ENCODE data around the gene DCDC1.
A peak's percentile ranks its signal among the peaks of the same experiment; 100 is the strongest.

Gene DCDC1

DNA sequence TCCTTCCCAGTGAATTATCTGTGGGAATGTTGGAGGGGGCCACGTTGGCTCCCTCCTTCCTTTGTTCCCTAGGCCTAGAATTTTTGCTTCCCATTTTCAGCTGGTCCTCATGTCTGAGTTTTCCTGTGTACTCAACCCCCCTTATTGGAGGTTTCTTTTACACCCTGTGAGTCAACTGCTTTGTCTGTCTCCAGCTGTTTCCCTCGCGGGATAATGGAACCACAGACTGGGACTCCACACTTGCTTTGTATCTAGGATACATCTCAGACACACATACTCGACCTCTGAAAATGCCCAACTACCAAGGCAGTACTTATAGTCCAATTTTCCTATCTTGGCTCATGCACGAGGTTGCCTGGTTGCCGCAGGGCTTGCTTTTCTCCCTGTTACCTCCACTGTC lies 430.7 kb downstream of the DCDC1 start:
- Mint-ChIP-seq H3K9me3 (peaks cover 10% of the 10 kb centered on the region), H3K4me3 (no peak overlapping the region), H3K27ac (no peak overlapping the region), H3K27me3 (ENCODE audit: low read depth) (peaks cover 3% of the 10 kb centered on the region), H3K36me3 (ENCODE audit: low read depth) (no peaks in the 10 kb centered on the region), H3K4me1 (no peaks in the 10 kb centered on the region)
- TF ChIP-seq, protein P1, sequence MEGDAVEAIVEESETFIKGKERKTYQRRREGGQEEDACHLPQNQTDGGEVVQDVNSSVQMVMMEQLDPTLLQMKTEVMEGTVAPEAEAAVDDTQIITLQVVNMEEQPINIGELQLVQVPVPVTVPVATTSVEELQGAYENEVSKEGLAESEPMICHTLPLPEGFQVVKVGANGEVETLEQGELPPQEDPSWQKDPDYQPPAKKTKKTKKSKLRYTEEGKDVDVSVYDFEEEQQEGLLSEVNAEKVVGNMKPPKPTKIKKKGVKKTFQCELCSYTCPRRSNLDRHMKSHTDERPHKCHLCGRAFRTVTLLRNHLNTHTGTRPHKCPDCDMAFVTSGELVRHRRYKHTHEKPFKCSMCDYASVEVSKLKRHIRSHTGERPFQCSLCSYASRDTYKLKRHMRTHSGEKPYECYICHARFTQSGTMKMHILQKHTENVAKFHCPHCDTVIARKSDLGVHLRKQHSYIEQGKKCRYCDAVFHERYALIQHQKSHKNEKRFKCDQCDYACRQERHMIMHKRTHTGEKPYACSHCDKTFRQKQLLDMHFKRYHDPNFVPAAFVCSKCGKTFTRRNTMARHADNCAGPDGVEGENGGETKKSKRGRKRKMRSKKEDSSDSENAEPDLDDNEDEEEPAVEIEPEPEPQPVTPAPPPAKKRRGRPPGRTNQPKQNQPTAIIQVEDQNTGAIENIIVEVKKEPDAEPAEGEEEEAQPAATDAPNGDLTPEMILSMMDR (IDR thresholded peaks at IDR 0.05; ENCODE audit: unreplicated experiment in 3 of 3), result no peak

GRCh38 chr11:30938171-30938570 lies 431.4 kb downstream of the DCDC1 start:
- Mint-ChIP-seq H3K36me3 (ENCODE audit: low read depth) (no peaks in the 10 kb centered on the region), H3K9me3 (peaks cover 10% of the 10 kb centered on the region), H3K4me3 (no peak overlapping the region), H3K27me3 (ENCODE audit: low read depth) (peaks cover 3% of the 10 kb centered on the region), H3K27ac (no peak overlapping the region), H3K4me1 (no peaks in the 10 kb centered on the region)
- TF ChIP-seq, protein P1 (IDR thresholded peaks at IDR 0.05; ENCODE audit: unreplicated experiment in 3 of 3), result no peak

DNA sequence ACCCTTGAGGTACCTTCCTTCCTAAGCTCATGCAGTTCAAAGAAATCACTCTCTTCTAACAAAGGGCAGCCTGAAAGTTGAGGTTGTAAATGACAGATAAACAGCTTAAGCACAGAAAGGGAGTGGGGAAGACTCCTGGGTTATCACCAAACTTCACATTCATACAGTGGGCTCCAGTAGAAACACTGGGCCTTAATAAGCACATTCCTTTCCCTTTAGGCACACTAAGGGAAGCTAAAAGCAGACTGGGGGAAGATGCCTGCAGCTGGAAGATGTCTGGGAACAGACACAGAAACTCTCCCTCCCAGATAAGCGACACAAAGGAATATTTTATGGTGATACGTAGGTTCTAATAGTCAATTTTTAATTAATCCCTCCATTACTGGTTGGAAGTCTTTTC lies 433.0 kb downstream of the DCDC1 start:
- TF ChIP-seq, protein P1 (IDR thresholded peaks at IDR 0.05; ENCODE audit: unreplicated experiment in 3 of 3), result no peak
- no peak overlapping the region for H3K4me3 Mint-ChIP-seq
- no peaks in the 10 kb centered on the region for H3K4me1 Mint-ChIP-seq
- peaks cover 3% of the 10 kb centered on the region for H3K27me3 Mint-ChIP-seq (ENCODE audit: low read depth)
- H3K9me3 Mint-ChIP-seq, result peaks cover 10% of the 10 kb centered on the region
- H3K27ac Mint-ChIP-seq, result peak overlapping the region in 1 of 3 experiments; percentile 60
- no peaks in the 10 kb centered on the region for H3K36me3 Mint-ChIP-seq (ENCODE audit: low read depth)

DNA sequence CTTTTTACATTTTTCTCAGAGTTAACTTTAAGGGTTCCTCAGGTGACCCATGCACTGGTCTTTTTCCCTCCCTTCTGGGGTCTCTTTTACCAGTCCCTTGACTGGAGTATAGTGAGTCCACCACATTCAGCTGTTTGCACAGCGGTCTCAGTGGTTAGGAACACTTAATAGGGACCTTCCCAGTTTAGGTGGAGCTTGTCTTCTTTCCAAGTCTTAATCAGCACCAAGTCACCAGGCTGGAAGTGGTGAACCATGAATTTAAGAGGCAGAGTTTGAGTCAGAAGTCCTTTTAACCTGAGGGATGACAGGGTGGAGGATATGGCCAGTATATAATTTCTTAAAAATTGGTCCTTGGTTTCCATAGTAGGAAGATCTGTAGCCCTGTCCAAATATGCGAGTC lies 433.7 kb downstream of the DCDC1 start:
- H3K27me3 Mint-ChIP-seq (ENCODE audit: low read depth), result no peaks in the 10 kb centered on the region
- no peaks in the 10 kb centered on the region for H3K36me3 Mint-ChIP-seq (ENCODE audit: low read depth)
- no peak overlapping the region for H3K4me3 Mint-ChIP-seq
- H3K4me1 Mint-ChIP-seq, result no peaks in the 10 kb centered on the region
- H3K9me3 Mint-ChIP-seq, result peaks cover 5% of the 10 kb centered on the region
- TF ChIP-seq, protein P1 (IDR thresholded peaks at IDR 0.05; ENCODE audit: unreplicated experiment in 3 of 3), result no peak
- no peak overlapping the region for H3K27ac Mint-ChIP-seq

DNA sequence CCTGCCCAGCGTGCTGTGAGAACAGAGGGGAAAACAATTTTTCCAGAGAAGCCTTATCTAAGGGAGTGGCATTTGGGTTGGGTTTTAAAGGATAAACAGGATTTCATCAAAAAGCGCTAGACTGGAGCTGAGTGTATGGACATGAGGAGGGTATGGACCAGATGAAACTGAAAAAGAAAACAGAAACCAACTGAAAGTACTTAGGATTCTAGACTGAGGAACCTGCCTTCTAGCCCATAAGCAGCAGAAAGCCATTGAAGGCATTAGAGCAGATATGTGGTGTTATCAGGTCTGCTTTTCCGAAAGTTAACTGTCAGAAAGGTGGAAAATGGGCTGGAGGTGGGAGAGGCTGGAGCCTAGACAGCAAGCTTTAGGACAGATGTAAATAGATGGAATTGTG lies 443.4 kb downstream of the DCDC1 start:
- Mint-ChIP-seq H3K27ac (no peak overlapping the region), H3K4me1 (no peaks in the 10 kb centered on the region), H3K27me3 (ENCODE audit: low read depth) (peaks cover 5% of the 10 kb centered on the region), H3K4me3 (no peak overlapping the region), H3K9me3 (no peaks in the 10 kb centered on the region), H3K36me3 (ENCODE audit: low read depth) (no peaks in the 10 kb centered on the region)
- TF ChIP-seq, protein P1 (IDR thresholded peaks at IDR 0.05; ENCODE audit: unreplicated experiment in 3 of 3), result no peak

DNA sequence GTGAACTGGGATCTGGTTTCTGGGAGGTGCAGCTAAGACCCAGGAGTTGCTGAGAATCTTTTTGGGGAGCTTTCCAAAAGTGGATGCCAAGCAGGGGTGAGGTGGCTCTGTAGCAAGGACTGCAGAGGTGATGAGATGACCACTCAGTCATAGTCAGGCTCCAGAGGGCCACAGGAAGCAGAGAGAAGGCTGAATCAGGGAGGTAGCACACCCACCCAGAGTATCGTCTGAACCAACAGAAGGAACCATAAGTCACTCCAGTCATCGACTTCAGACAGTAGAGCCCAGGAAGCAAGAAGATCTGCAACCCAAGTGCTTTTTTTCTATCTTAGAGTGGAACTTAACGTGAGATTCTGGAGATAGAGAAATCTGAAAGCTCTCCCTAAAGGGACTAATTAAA lies 447.7 kb downstream of the DCDC1 start:
- peaks cover 10% of the 10 kb centered on the region for H3K27me3 Mint-ChIP-seq (ENCODE audit: low read depth)
- no peaks in the 10 kb centered on the region for H3K9me3 Mint-ChIP-seq
- H3K4me1 Mint-ChIP-seq, result no peaks in the 10 kb centered on the region
- H3K4me3 Mint-ChIP-seq, result no peak overlapping the region
- no peaks in the 10 kb centered on the region for H3K36me3 Mint-ChIP-seq (ENCODE audit: low read depth)
- no peak overlapping the region for H3K27ac Mint-ChIP-seq
- TF ChIP-seq, protein P1 (IDR thresholded peaks at IDR 0.05; ENCODE audit: unreplicated experiment in 3 of 3), result no peak

All from nephron (organoid).